ENCODE measurements around the gene KISS1. TPM values are rescaled to one million over a fixed set of nuclear protein-coding genes. Genes with fewer than 3 reads are reported as not detected.

Gene KISS1
- total RNA-seq, 1 experiment from 2014 or later, result not detected

DNA sequence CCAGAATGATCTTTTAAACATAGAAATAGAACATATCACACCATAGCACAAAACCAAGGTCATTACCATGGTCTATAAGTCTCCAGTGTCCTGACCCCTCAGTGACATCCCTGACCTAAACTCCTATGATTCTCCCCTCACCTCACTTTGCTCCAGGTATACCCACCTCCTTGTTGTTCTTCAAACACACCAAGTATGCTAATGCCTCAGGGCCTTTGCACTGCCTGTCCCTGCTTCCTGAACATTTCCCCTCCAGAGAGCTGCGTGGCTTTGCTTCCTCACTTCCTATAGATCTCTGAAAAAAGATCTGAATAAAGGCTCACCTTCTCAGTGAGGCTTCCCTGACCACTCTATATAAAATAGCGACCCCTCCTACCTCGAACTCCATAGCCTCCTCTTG is 16.4 kb upstream of the KISS1 start:
- POLR2A ChIA-PET, result no interaction called here
- BruUV-seq (replicated peaks), result no TSS peak
- Histone ChIP-seq H3K9me3 (ENCODE audit: control insufficient read depth, insufficient read depth, low read depth, low read length) (no peaks in the 10 kb centered on the region), H3K27me3 (ENCODE audit: control insufficient read depth, insufficient read depth, low read length) (peaks cover 3% of the 10 kb centered on the region; the same call in 1 of the 2 replicates), H3K36me3 (ENCODE audit: control insufficient read depth, insufficient read depth, low read length) (no peaks in the 10 kb centered on the region; the same call in 1 of the 2 replicates), H3K4me3 (ENCODE audit: low read depth in 2 of 2, low read length in 2 of 2) (no peak overlapping the region), H3K27ac (ENCODE audit: low read length) (no peak overlapping the region), H3K4me1 (ENCODE audit: control insufficient read depth, insufficient read depth, low read length) (no peaks in the 10 kb centered on the region)
- TF ChIP-seq, protein P1, sequence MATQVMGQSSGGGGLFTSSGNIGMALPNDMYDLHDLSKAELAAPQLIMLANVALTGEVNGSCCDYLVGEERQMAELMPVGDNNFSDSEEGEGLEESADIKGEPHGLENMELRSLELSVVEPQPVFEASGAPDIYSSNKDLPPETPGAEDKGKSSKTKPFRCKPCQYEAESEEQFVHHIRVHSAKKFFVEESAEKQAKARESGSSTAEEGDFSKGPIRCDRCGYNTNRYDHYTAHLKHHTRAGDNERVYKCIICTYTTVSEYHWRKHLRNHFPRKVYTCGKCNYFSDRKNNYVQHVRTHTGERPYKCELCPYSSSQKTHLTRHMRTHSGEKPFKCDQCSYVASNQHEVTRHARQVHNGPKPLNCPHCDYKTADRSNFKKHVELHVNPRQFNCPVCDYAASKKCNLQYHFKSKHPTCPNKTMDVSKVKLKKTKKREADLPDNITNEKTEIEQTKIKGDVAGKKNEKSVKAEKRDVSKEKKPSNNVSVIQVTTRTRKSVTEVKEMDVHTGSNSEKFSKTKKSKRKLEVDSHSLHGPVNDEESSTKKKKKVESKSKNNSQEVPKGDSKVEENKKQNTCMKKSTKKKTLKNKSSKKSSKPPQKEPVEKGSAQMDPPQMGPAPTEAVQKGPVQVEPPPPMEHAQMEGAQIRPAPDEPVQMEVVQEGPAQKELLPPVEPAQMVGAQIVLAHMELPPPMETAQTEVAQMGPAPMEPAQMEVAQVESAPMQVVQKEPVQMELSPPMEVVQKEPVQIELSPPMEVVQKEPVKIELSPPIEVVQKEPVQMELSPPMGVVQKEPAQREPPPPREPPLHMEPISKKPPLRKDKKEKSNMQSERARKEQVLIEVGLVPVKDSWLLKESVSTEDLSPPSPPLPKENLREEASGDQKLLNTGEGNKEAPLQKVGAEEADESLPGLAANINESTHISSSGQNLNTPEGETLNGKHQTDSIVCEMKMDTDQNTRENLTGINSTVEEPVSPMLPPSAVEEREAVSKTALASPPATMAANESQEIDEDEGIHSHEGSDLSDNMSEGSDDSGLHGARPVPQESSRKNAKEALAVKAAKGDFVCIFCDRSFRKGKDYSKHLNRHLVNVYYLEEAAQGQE (IDR thresholded peaks at IDR 0.05; ENCODE audit: insufficient read depth in 1 of 2, low read depth in 2 of 2, low read length in 1 of 2), result no peak
- TF ChIP-seq SIN3A (IDR thresholded peaks at IDR 0.05; ENCODE audit: borderline replicate concordance, insufficient read depth, low read depth, low read length), result no peak
- TF ChIP-seq POLR2AphosphoS5 (IDR thresholded peaks at IDR 0.05; ENCODE audit: low read depth, low read length), result no peak
- TF ChIP-seq TCF7L2 (IDR thresholded peaks at IDR 0.05; ENCODE audit: low read depth, low read length), result no peak
- TF ChIP-seq, protein P2, sequence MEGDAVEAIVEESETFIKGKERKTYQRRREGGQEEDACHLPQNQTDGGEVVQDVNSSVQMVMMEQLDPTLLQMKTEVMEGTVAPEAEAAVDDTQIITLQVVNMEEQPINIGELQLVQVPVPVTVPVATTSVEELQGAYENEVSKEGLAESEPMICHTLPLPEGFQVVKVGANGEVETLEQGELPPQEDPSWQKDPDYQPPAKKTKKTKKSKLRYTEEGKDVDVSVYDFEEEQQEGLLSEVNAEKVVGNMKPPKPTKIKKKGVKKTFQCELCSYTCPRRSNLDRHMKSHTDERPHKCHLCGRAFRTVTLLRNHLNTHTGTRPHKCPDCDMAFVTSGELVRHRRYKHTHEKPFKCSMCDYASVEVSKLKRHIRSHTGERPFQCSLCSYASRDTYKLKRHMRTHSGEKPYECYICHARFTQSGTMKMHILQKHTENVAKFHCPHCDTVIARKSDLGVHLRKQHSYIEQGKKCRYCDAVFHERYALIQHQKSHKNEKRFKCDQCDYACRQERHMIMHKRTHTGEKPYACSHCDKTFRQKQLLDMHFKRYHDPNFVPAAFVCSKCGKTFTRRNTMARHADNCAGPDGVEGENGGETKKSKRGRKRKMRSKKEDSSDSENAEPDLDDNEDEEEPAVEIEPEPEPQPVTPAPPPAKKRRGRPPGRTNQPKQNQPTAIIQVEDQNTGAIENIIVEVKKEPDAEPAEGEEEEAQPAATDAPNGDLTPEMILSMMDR (IDR thresholded peaks at IDR 0.05), result no peak
- CTCF ChIA-PET, result no interaction called here
- in situ Hi-C loops (cut with HindIII; ENCODE audit: low pct_unique_long_range_greater_than_20kb, low sequenced_read_pairs), result no loop called here
- intact Hi-C loops (cut with micrococcal nuclease; ENCODE audit: unreplicated experiment), result no loop called here
- no peak for ATAC-seq
- DNase-seq (ENCODE audit: low read depth, low spot score), result no peak

DNA sequence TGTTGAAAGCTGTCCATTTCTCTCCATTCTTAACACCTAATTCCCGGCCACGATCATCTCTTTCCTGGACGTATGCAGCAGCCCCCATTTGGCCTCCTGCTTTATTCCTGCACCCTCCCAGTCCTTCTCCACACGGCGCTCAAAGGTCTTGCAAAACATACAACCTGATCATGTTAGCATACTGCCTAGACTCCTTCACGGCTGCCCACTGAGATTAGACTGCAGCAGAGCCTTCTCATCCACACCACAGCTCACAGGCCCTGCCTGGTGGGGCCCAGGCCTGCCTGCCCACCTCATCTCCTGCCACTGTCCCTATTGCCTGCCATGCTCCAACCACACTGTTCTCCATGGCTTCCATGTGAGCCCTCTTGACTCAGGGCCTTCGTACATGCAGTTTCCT is 14.8 kb upstream of the KISS1 start:
- Histone ChIP-seq H3K4me1 (ENCODE audit: control insufficient read depth, insufficient read depth, low read length) (no peaks in the 10 kb centered on the region), H3K27ac (ENCODE audit: low read length) (no peak overlapping the region), H3K9me3 (ENCODE audit: control insufficient read depth, insufficient read depth, low read depth, low read length) (no peaks in the 10 kb centered on the region), H3K36me3 (ENCODE audit: control insufficient read depth, insufficient read depth, low read length) (no peaks in the 10 kb centered on the region; the same call in 1 of the 2 replicates), H3K27me3 (ENCODE audit: control insufficient read depth, insufficient read depth, low read length) (peaks cover 3% of the 10 kb centered on the region; the same call in 1 of the 2 replicates), H3K4me3 (ENCODE audit: low read depth in 2 of 2, low read length in 2 of 2) (no peak overlapping the region)
- CTCF ChIA-PET, result interaction anchor here (0.6 kb wide), 1 partner anchor 338 kb away, joined by 8 read pairs; no protein-coding TSS in a partner anchor
- BruUV-seq (replicated peaks), result no TSS peak
- POLR2A ChIA-PET, result interaction anchor here (0.6 kb wide), 1 partner anchor 43 kb away, joined by 5 read pairs; no protein-coding TSS in a partner anchor
- DNase-seq (ENCODE audit: low read depth, low spot score) (no peak), ATAC-seq (no peak)
- in situ Hi-C loops (cut with HindIII; ENCODE audit: low pct_unique_long_range_greater_than_20kb, low sequenced_read_pairs), result no loop called here
- TF ChIP-seq SIN3A (IDR thresholded peaks at IDR 0.05; ENCODE audit: borderline replicate concordance, insufficient read depth, low read depth, low read length) (no peak), TCF7L2 (IDR thresholded peaks at IDR 0.05; ENCODE audit: low read depth, low read length) (no peak), POLR2AphosphoS5 (IDR thresholded peaks at IDR 0.05; ENCODE audit: low read depth, low read length) (no peak)
- TF ChIP-seq, protein P2 (IDR thresholded peaks at IDR 0.05), result no peak
- TF ChIP-seq, protein P1 (IDR thresholded peaks at IDR 0.05; ENCODE audit: insufficient read depth in 1 of 2, low read depth in 2 of 2, low read length in 1 of 2), result no peak
- intact Hi-C loops (cut with micrococcal nuclease; ENCODE audit: unreplicated experiment), result no loop called here

All from Panc1 (cell line).